H1 (cell line): ENCODE results near the gene UFC1. TPM values are rescaled to one million over a fixed set of nuclear protein-coding genes. Genes with fewer than 3 reads are reported as not detected.
A peak's percentile ranks its signal among the peaks of the same experiment; 100 is the strongest.

Source experiments
- ASH2L ChIP-seq: fragments of 200-600, 300-600 bp; sonication (generic); IDR thresholded peaks from one replicate; pipeline ENCODE4 v1.7.1; 2017; ENCODE audit warnings: low read length
- BACH1 ChIP-seq: IDR thresholded peaks from 2 replicates; pipeline ENCODE4 v1.6.1; 2012; ENCODE audit warnings: low read length, improper control_type of control experiment
- BCL11A ChIP-seq, 2 experiments: IDR thresholded peaks; one replicate each; pipeline ENCODE4 v1.6.1; 2011; ENCODE audit warnings: low read depth in 2 of 2, low read length in 2 of 2, mild to moderate bottlenecking in 2 of 2
- CEBPB ChIP-seq: IDR thresholded peaks from 2 replicates; pipeline ENCODE4 v1.6.1; 2012; ENCODE audit warnings: low read depth, low read length
- CTBP2 ChIP-seq: IDR thresholded peaks from 2 replicates; pipeline ENCODE4 v1.7.0; 2011; ENCODE audit warnings: borderline replicate concordance, mild to moderate bottlenecking, moderate library complexity, mixed read lengths, low read length; ENCODE audit not compliant: insufficient read depth, insufficient read length
- EP300 ChIP-seq, 2 experiments: IDR thresholded peaks; 1 replicate in 1 of 2; 2 replicates in 1 of 2; pipeline ENCODE4 v1.6.1; 2011 to 2012; ENCODE audit warnings: low read depth in 2 of 2, low read length in 2 of 2, mild to moderate bottlenecking in 2 of 2, borderline replicate concordance in 1 of 2, inconsistent platforms in 1 of 2, moderate library complexity in 1 of 2
- EZH2 ChIP-seq: fragments of 200-600 bp; sonication (generic); IDR thresholded peaks from 2 replicates; pipeline ENCODE4 v1.7.1; 2012; ENCODE audit warnings: low read depth, mild to moderate bottlenecking, moderate library complexity, low read length, inconsistent platforms; ENCODE audit not compliant: severe bottlenecking
- GTF2F1 ChIP-seq: IDR thresholded peaks from 2 replicates; pipeline ENCODE4 v1.6.1; 2012; ENCODE audit warnings: low read depth, low read length, improper control_type of control experiment, borderline replicate concordance
- KDM1A ChIP-seq: fragments of 200-600, 300-600 bp; sonication (generic); IDR thresholded peaks from 2 replicates; pipeline ENCODE4 v1.7.1; 2016; ENCODE audit warnings: mild to moderate bottlenecking, low read length, borderline replicate concordance
- KDM4A ChIP-seq: IDR thresholded peaks from one replicate; pipeline ENCODE4 v1.7.1; 2012; ENCODE audit warnings: low read depth, mild to moderate bottlenecking, moderate library complexity, low read length, inconsistent platforms; ENCODE audit not compliant: severe bottlenecking
- KDM5A ChIP-seq: fragments of 200-600 bp; IDR thresholded peaks from 2 replicates; pipeline ENCODE4 v1.7.1; 2012; ENCODE audit warnings: mild to moderate bottlenecking, low read length, inconsistent platforms, mixed read lengths
- MAX ChIP-seq: IDR thresholded peaks from 2 replicates; pipeline ENCODE4 v1.6.1; 2012; ENCODE audit warnings: inconsistent platforms
- PHF8 ChIP-seq: fragments of 200-600 bp; sonication (generic); conservative IDR thresholded peaks from 2 replicates; pipeline ENCODE4 v1.7.1; 2012; ENCODE audit warnings: low read depth, mild to moderate bottlenecking, inconsistent platforms, low read length, moderate library complexity
- RNF2 ChIP-seq: fragments of 200-900, 300-1000 bp; sonication (generic); IDR thresholded peaks from 2 replicates; pipeline ENCODE4 v1.7.1; 2016; ENCODE audit warnings: borderline replicate concordance, low read depth, mild to moderate bottlenecking, antibody characterized with exemption, low read length; ENCODE audit not compliant: poor library complexity, severe bottlenecking; ENCODE audit errors: missing control alignments
- SAP30 ChIP-seq: fragments of 300-600 bp; sonication (generic); IDR thresholded peaks from 2 replicates; pipeline ENCODE4 v1.7.1; 2012; ENCODE audit warnings: low read length, moderate library complexity, mild to moderate bottlenecking, inconsistent platforms; ENCODE audit not compliant: insufficient read depth, insufficient replicate concordance
- SIN3A ChIP-seq, 2 experiments: IDR thresholded peaks in 1 of 2; conservative IDR thresholded peaks in 1 of 2; 2 replicates each; pipeline ENCODE4 v1.6.1; 2011 to 2012; ENCODE audit warnings: low read length in 2 of 2, improper control_type of control experiment in 1 of 2, low read depth in 1 of 2, mild to moderate bottlenecking in 1 of 2
- SP2 ChIP-seq: IDR thresholded peaks from 2 replicates; pipeline ENCODE4 v1.6.1; 2012; ENCODE audit warnings: mild to moderate bottlenecking, low read length, inconsistent platforms
- SRF ChIP-seq: IDR thresholded peaks from 2 replicates; pipeline ENCODE4 v1.6.1; 2011; ENCODE audit warnings: mild to moderate bottlenecking, low read depth, low read length, moderate library complexity
- TAF1 ChIP-seq: IDR thresholded peaks from 2 replicates; pipeline ENCODE4 v1.6.1; 2011; ENCODE audit warnings: mild to moderate bottlenecking, low read depth, low read length
- TAF7 ChIP-seq: optimal IDR thresholded peaks from 2 replicates; pipeline ENCODE3; 2011; ENCODE audit warnings: low read depth, mild to moderate bottlenecking, inconsistent platforms, low read length, moderate library complexity, borderline replicate concordance
- USF2 ChIP-seq: IDR thresholded peaks from 2 replicates; pipeline ENCODE4 v1.6.1; 2011; ENCODE audit warnings: low read length, improper control_type of control experiment
- ZNF274 ChIP-seq: IDR thresholded peaks from 2 replicates; pipeline ENCODE4 v1.7.0; 2012; ENCODE audit warnings: low read length, borderline replicate concordance; ENCODE audit errors: extremely low read depth
- polyA plus RNA-seq, 7 experiments: library from polyadenylated mRNA; depleted of rRNA in 3 of 7; stranded (reverse) in 5 of 7; unstranded in 2 of 7; fragments of >200 nt in 5 of 7; fragments of 200-250 nt in 2 of 7; gene quantifications; 1 replicate in 5 of 7; 2 replicates in 1 of 7; 4 replicates in 1 of 7; pipeline versions ENCODE4 v1.2.1 to v1.2.3, GENCODE V29; 2011 to 2013; ENCODE audit warnings: missing spikeins in 2 of 7, mixed read lengths in 2 of 7
- total RNA-seq: library from RNA; stranded (reverse); fragmentation: NEBNext Ultra II Directional; extraction: Animal tissue kit (Norgen Biotek cat#: 25700); gene quantifications from 2 replicates; pipeline ENCODE4 v1.2.1, GENCODE V29; 2021

Gene UFC1
- total and polyA plus RNA-seq, 2 of the 8 experiments (the other 6 are each of a cell fraction or from before 2014, with no cell fraction given), result 67.8 to 102 TPM

- TF ChIP-seq KDM5A (no peak; the same call in 1 of the 2 replicates), SIN3A (conservative IDR thresholded peaks at IDR 0.05 in 1 of 2, IDR thresholded peaks at IDR 0.05 in 1 of 2; ENCODE audit: low read depth in 1 of 2, low read length in 2 of 2) (peak; percentile 83 to 90; a peak in 2 of 4 replicates), GTF2F1 (no peak; the same call in 1 of the 2 replicates), SAP30 (peak; percentile 65), SP2 (no peak), TAF1 (peak; percentile 97), USF2 (no peak), KDM4A (peak; percentile 78), RNF2 (no peak), EZH2 (no peak), KDM1A (no peak), BCL11A (IDR thresholded peaks at IDR 0.05; ENCODE audit: low read depth in 2 of 2, low read length in 2 of 2) (no peak), TAF7 (peak; percentile 84), MAX (peak; percentile 85), BACH1 (no peak), EP300 (IDR thresholded peaks at IDR 0.05; ENCODE audit: borderline replicate concordance in 1 of 2, low read depth in 2 of 2, low read length in 2 of 2) (0 out of 3 replicates have a peak, but pooled peaks of 1 of the 2 experiments have one; percentile 2), PHF8 (peak; percentile 86), SRF (no peak), ZNF274 (no peak), CTBP2 (no peak), ASH2L (peak; percentile 95), CEBPB (no peak)
These were observed at the start of gene UFC1 (continued) for GRCh38 chr1:161153682-161154337.
